Mucosa of gallbladder (tissue), 1 donor: ENCODE data around the gene ANKRD55. TPM values are rescaled to one million over a fixed set of nuclear protein-coding genes. Genes with fewer than 3 reads are reported as not detected.
"Not testable (repeated sequence)": the region's sequence is repeated elsewhere in the genome, so short reads cannot be mapped to it uniquely, and the experiment has no call there.

ENCODE experiments used
- DNase-seq: peaks from one replicate; pipeline ENCODE4 v3.0.0-alpha.2; 2020; ENCODE audit warnings: low spot score
- total RNA-seq: library from RNA; stranded (reverse); gene quantifications from one replicate; pipeline ENCODE4 v1.2.1, GENCODE V29; 2021
- donor health status: DM: no; HTN: no; CAD: no.

Gene ANKRD55
- total RNA-seq, result 0.20 TPM

GRCh38 chr5:56233230-56233629 is at the start of gene ANKRD55:
Gene ANKRD55 (minus strand): TSS chr5:56233330. CDS start chr5:56232913, 417 bp downstream.
- no peak for DNase-seq

GRCh38 chr5:56282216-56282615 is 49.1 kb upstream of the ANKRD55 start:
- DNase-seq, result no peak

- no peak for DNase-seq
Observed at GRCh38 chr5:56281489-56282165, 48.5 kb upstream of the ANKRD55 start.

DNA sequence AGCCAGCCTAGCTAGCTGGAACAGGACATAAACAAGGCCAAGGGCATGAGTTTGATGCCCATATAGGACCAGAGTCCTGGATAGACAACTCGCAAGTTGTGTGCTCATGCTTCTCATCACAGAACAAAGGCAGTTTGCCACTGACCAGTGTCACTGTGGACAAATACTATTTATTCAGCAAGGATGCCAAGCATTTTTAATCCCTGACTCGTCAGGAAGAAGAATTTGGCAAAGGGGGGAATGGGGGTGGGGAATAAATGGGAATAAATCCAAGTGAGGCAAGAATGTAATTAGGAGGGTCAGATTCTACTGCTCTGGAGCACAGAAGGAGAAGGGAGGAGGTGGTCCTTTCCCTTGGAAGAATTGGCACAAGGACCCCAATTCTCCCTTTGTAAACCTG is 46.8 kb upstream of the ANKRD55 start:
- DNase-seq, result peak; percentile 19

DNA sequence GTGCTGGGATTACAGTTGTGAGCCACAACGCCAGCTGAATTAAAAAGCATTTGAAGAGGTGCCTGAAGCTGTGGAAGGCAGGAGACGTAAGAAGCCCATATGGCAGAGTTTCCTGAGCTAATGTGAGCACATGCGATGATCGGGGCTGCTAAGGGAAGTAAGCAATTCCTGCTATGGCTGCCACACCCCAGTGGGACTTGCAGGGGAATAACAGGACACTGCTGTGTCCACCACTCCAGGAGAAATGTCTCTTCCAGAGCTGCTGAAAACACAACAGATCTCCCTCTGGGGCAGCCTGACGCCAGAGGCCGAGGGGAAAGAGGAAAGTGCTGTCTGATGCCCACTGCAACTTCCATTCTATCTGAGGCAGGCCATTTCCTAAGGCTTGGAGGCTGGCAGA is 46.2 kb upstream of the ANKRD55 start:
- DNase-seq, result no peak

DNA sequence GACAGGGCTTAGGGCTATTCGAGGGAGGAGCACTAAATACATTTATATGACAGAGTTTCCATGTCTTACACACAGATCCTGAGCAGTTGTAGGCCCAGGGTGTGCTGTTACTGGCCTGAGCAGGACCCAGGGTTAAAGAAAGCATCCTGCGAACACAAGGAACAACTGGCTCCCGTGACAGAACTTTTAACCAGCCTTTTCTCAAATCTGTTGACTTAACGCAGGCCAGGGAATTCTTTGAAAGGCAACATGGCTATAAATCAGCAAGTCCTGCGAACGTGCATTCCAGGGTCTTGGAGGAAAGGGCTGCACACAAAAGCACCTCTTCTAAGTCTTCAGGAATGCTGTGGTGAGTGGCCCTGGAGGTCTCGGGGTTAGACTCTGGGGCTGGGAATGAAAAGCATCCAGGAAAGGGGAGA is 45.2 kb upstream of the ANKRD55 start:
- no peak for DNase-seq

- no peak for DNase-seq
Observed at GRCh38 chr5:56277573-56277972, 44.4 kb upstream of the ANKRD55 start.

DNA sequence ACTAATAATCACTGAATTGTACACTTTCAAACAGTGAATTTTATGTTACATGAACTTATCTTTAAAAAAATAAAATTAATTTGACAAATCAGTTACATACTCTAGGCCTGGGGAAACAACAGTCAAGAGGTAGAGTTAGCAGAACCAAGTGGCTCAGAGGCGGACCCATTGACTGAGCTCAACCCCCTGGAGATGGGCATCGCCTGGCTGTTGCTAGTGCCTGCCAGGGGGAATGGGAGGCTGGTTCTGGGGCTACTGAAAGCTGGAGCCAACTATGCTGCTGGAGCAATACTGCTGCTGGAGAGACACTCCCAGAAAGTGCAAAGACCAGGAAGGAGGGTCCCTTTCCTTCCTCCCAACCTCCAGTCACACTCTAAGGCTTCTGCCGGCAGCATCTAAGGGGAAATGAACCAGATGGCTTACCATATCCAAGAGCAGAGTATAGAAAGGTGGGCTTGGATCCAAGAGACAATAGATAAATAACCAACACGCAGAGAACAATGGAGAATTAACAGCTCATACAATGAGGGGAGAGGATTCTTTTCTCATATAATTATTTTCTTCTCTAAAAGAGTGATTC is 40.3 kb upstream of the ANKRD55 start:
- no peak for DNase-seq

DNA sequence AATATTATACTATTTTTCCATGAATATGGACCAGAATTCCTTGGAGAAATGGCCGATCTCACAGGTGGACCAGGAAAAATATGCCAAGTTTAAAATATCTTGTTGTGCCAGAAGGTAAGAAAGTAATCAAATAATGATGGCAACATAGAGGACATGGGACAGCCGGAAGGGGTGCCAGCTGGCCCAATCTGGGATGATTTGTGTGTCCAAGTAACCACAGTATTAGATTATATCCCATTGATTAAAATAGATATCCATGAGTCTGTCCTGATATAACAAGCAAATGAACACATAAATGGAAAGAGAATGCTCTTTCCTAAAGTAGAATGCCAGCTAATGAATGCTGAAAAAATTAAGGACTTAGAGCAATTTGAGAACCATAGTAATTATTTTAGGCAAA is 39.6 kb upstream of the ANKRD55 start:
- DNase-seq, result no peak

- peak; percentile 82 for DNase-seq
Observed at GRCh38 chr5:56270568-56271392, 37.6 kb upstream of the ANKRD55 start.

DNA sequence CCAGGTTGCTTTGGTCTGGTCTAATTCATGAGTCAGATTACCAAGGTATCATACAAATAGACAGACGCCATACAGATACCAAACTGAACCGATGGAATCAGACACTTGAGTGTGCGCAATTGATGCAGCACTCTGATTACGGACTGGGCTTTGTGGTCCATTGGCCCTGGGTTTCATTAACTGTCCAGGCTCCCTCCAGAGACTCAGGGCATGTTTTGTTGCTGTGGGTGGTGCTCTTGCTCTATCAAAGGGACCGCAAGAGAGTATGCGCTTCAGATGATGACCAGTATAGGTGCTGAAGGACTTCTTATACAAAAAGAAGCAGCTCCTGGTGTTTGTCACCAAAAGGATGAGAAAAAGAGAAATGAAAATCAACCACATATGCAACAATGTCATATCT is 36.9 kb upstream of the ANKRD55 start:
- no peak for DNase-seq

- no peak for DNase-seq
Observed at GRCh38 chr5:56269216-56269927, 36.2 kb upstream of the ANKRD55 start.

GRCh38 chr5:56268707-56269106 is 35.6 kb upstream of the ANKRD55 start:
- not testable (repeated sequence) for DNase-seq

- no peak for DNase-seq
Observed at GRCh38 chr5:56267856-56268255, 34.7 kb upstream of the ANKRD55 start.

GRCh38 chr5:56264417-56265025 is 31.4 kb upstream of the ANKRD55 start:
- DNase-seq, result peak; percentile 25

- DNase-seq, result no peak
Observed at GRCh38 chr5:56262279-56262678, 29.1 kb upstream of the ANKRD55 start.

DNA sequence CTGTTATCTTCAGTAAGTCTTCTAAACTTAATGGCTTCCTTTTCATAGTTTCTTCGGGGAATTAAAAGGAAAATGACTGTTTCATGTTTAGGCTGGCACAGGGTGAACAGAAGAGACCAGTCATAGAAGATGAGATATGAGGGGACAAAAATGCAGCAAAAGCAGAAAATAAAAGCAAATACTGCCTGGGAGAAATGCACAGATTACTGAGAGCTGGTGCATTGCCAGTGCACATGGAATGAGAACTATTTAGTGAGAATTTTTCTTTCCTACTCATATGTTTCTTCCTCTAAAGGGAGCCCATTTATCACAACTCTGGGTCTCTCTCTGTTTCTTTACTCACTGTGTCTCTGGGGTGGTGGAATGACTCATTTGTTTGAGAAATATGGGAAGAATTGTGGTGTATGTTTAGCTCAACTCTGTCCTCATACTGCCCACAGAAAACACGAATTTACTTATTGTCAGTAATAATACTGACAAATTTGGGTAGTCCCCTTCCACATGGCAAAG is 25.9 kb upstream of the ANKRD55 start:
- DNase-seq, result no peak

GRCh38 chr5:56257763-56258529 is 24.8 kb upstream of the ANKRD55 start:
- not testable (repeated sequence) for DNase-seq

DNA sequence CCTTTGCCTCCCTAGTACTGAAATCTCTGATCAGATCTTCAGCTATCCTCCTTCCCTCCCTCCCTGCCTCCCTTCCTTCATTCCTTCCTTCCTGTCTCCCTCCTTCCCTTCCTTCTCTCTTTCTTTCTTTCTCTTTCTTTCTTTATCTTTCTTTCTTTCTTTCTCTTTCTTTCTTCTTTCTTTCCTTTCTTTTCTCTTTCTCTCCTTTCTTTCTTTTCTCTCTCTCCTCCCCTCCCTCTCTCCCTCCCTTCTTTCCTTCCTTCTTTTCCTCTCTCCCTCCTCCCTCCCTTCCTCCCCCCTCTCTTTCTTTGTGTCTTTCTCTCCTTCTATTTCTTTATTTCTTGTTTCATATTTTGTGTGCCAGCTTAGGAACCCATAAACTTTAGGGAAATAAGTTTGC is 23.9 kb upstream of the ANKRD55 start:
- DNase-seq, result no peak

DNA sequence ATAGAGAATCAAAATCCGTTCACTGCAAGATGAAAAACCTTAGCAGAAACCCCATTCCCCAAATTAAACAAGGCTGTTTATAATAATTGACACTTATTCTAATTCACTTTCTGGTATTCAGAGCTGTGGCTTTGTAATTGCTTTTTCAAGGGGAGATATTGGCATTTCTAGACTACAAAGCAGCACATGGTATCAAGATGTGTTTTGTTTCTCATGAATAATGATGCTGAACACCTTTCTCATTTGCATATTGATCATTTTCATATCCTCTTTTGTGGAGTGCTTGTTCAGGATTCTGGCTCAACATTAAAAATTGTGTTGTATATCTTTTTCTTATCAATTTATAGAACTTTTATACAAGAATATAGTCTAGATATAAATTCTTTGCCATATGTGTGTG is 22.4 kb upstream of the ANKRD55 start:
- no peak for DNase-seq

- no peak for DNase-seq
Observed at GRCh38 chr5:56253924-56254323, 20.8 kb upstream of the ANKRD55 start.
